GM18526 (cell line): Measurements from ENCODE around the gene FAM174A.

ENCODE experiments used
- POLR2A ChIP-seq: IDR thresholded peaks from 3 replicates; pipeline ENCODE4 v1.6.1; 2011; ENCODE audit not compliant: insufficient read length; ENCODE audit errors: extremely low read depth

FAM174A gene

GRCh38 chr5:100535060-100536005 is at the start of gene FAM174A:
FAM174A (plus strand) TSS chr5:100535374; CDS start chr5:100535531, 157 bp downstream.
- TF ChIP-seq POLR2A: peak; percentile 57

GRCh38 chr5:100493996-100494395 is 41.2 kb upstream of the FAM174A start:
- no peak for TF ChIP-seq POLR2A

GRCh38 chr5:100496296-100496695 is 38.9 kb upstream of the FAM174A start:
- no peak for TF ChIP-seq POLR2A

GRCh38 chr5:100502684-100503083 is 32.5 kb upstream of the FAM174A start:
- no peak for TF ChIP-seq POLR2A

- no peak for TF ChIP-seq POLR2A
Measured at GRCh38 chr5:100505984-100506670, 29.0 kb upstream of the FAM174A start.

- no peak for TF ChIP-seq POLR2A
Measured at GRCh38 chr5:100516285-100516684, 18.9 kb upstream of the FAM174A start.

GRCh38 chr5:100517301-100517974 is 17.7 kb upstream of the FAM174A start:
- no peak for TF ChIP-seq POLR2A

- no peak for TF ChIP-seq POLR2A
Measured at GRCh38 chr5:100518377-100518776, 16.8 kb upstream of the FAM174A start.

GRCh38 chr5:100519075-100519474 is 16.1 kb upstream of the FAM174A start:
- no peak for TF ChIP-seq POLR2A

GRCh38 chr5:100520348-100520747 is 14.8 kb upstream of the FAM174A start:
- no peak for TF ChIP-seq POLR2A

- no peak for TF ChIP-seq POLR2A
Measured at GRCh38 chr5:100537946-100538345, 2.8 kb downstream of the FAM174A start.

GRCh38 chr5:100539519-100539918 is 4.3 kb downstream of the FAM174A start:
- TF ChIP-seq POLR2A: no peak

- TF ChIP-seq POLR2A: no peak
Measured at GRCh38 chr5:100542086-100542485, 6.9 kb downstream of the FAM174A start.

GRCh38 chr5:100546001-100546400 is 10.8 kb downstream of the FAM174A start:
- no peak for TF ChIP-seq POLR2A

GRCh38 chr5:100550531-100551051 is 15.4 kb downstream of the FAM174A start:
- no peak for TF ChIP-seq POLR2A
